ENCODE results near the gene CCDC9.
"Not testable (repeated sequence)": the region's sequence is repeated elsewhere in the genome, so short reads cannot be mapped to it uniquely, and the experiment has no call there.

The CCDC9 gene

GRCh38 chr19:47273313-47274070, 17.2 kb downstream of the CCDC9 start:
- TF ChIP-seq, protein P1, sequence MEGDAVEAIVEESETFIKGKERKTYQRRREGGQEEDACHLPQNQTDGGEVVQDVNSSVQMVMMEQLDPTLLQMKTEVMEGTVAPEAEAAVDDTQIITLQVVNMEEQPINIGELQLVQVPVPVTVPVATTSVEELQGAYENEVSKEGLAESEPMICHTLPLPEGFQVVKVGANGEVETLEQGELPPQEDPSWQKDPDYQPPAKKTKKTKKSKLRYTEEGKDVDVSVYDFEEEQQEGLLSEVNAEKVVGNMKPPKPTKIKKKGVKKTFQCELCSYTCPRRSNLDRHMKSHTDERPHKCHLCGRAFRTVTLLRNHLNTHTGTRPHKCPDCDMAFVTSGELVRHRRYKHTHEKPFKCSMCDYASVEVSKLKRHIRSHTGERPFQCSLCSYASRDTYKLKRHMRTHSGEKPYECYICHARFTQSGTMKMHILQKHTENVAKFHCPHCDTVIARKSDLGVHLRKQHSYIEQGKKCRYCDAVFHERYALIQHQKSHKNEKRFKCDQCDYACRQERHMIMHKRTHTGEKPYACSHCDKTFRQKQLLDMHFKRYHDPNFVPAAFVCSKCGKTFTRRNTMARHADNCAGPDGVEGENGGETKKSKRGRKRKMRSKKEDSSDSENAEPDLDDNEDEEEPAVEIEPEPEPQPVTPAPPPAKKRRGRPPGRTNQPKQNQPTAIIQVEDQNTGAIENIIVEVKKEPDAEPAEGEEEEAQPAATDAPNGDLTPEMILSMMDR (conservative IDR thresholded peaks at IDR 0.05; ENCODE audit: low read length), result no peak
- DNase-seq (ENCODE audit: low read depth), result peak; percentile 92
- H3K4me3 ChIP-seq (ENCODE audit: low read length), result peak overlapping the region; percentile 79

DNA sequence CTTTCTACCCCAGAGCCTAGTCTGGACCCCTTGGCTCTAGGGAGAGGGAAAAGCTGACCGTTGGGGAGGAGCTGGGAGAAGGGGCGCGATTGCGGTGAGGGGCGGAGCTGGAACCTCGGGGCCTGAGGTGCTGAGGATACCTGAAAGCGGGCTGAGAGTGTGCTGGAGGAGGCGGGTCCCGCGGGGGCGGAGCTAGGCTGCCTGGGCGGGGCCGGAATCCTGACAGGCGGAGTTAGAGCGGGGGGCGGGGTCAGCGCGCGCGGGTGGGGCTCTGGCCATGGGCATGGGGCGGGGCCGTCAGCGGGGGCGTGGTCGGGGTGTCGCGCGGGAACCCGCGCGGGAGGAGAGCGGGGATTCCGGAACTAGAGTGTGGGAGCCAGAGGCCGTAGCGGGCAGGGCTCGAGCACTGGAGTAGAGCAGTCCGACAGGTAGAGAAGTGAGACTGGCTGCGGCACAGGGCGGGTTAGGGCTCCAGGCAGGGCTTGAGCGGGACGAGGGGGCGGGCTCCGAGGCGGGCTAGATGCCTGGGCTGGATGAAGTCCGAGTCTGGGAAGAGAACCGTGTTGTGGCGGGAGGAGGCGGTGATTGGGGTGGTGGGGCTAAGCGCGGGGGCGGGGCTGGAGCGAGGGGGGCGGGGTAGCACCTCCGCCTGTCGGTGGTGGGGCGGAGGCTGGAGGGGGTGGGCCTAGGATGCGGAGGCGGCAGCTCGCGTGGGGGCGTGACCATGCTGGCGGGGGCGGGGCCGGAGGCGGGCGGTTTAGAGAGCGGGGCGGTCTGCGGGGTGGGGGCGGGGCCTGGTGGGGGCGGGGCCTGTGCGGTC, 18.0 kb downstream of the CCDC9 start, which contains the start of gene INAFM1:
TSS of gene INAFM1 (plus strand) at position 815 of the 820 bp plus-strand sequence. CDS start 35 bp downstream, outside the sequence.
- peak; percentile 91 for DNase-seq (ENCODE audit: low read depth)
- H3K4me3 ChIP-seq (ENCODE audit: low read length), result peak within 1 kb of the TSS; percentile 84
- TF ChIP-seq, protein P1 (conservative IDR thresholded peaks at IDR 0.05; ENCODE audit: low read length), result no peak

DNA sequence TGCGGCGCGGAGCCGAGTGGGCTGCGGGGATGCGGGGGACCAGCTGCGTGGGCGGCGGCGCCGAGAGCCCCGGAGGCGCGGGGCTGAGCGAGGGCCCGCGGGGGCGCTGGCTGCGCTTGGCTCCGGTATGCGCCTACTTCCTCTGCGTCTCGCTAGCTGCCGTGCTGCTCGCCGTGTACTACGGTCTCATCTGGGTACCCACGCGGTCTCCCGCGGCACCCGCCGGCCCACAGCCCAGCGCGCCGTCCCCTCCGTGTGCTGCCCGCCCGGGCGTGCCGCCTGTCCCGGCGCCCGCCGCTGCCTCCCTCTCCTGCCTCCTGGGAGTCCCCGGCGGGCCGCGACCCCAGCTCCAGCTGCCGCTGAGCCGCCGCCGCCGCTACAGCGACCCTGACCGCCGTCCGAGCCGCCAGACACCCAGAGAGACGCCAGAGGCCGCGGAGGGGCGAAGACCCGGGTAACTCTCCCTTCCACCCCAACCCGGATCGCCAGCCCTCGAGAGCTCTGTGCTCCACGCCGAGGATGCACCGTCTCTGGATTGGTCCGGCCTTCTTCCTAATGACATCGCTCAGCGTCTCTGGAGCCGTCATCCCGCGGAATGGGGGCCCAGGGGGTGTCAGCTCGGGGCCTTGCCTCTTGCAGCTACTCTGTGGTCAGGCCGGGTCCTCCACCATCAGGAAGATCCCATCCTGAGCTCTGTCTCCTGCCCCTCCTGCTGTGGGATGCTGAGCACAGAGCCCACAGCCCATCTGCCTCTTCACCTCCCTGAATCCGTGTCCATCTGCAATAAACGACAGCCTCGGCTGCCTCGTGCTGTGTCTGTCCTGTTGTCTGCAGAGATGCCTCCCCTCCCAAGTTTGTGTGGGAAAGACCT, 18.8 kb downstream of the CCDC9 start:
- DNase-seq (ENCODE audit: low read depth), result peak; percentile 6
- H3K4me3 ChIP-seq (ENCODE audit: low read length), result peak overlapping the region; percentile 48
- TF ChIP-seq, protein P1 (conservative IDR thresholded peaks at IDR 0.05; ENCODE audit: low read length), result no peak

GRCh38 chr19:47275791-47276461, 19.6 kb downstream of the CCDC9 start:
- TF ChIP-seq, protein P1 (conservative IDR thresholded peaks at IDR 0.05; ENCODE audit: low read length), result no peak
- peak; percentile 59 for DNase-seq (ENCODE audit: low read depth)
- H3K4me3 ChIP-seq (ENCODE audit: low read length), result peak overlapping the region; percentile 39

DNA sequence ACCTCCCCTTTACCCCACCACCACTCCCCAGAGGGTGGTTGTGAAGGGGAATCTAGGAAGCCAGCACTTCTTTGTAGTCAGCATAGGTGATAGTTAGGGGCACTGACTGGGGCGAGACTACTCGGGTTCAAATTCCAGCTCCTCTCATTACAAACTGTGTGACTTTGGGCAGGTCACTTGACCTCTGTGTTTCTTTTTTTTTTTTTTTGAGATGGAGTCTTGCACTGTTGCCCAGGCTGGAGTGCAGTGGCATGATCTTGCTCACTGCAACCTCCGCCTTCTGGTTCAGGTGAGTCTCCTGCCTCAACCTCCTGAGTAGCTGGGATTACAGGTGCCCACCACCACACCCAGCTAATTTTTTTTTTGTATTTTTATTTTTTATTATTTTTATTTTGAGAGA, 20.2 kb downstream of the CCDC9 start:
- H3K4me3 ChIP-seq (ENCODE audit: low read length); DNase-seq (ENCODE audit: low read depth): not testable (repeated sequence)

GRCh38 chr19:47280183-47280797, 24.0 kb downstream of the CCDC9 start:
- peak; percentile 12 for DNase-seq (ENCODE audit: low read depth)
- TF ChIP-seq, protein P1 (conservative IDR thresholded peaks at IDR 0.05; ENCODE audit: low read length), result peak; percentile 53
- no peak overlapping the region for H3K4me3 ChIP-seq (ENCODE audit: low read length)
